OCI-LY7 (cell line): ENCODE measurements around the gene TTC28.

Experiments used
- EZH2phosphoT487 ChIP-seq: fragments of 200-600 bp; sonication (generic); IDR thresholded peaks from 2 replicates; pipeline ENCODE4 v1.6.1; 2018; ENCODE audit warnings: low read depth, borderline replicate concordance, mild to moderate bottlenecking, mixed run types, antibody characterized with exemption, low read length, moderate library complexity, mixed read lengths
- TF ChIP-seq, protein P1 (sequence below): fragments of 200-600 bp; sonication (generic); conservative IDR thresholded peaks from 2 replicates; pipeline ENCODE4 v1.5.1; 2014; ENCODE audit warnings: mild to moderate bottlenecking, antibody characterized with exemption, low read length, moderate library complexity, mixed read lengths

DNA sequence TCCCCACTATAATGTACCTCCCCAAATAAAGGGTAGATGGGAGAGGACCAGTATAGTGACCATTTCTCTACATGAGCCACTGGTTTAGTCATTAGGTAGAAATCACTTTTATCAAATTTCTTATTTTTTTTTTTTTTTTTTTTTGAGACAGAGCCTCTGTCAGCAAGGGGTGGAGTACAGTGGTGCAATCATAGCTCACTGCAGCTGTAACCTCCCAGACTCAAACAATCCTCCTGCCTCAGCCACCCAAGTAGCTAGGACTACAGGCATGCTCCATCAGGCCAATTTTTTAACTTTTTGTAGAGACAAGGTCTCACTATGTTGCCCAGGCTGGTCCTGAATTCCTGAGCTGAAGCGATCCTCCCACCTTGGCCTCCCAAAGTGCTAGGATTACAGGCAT, 322.4 kb downstream of the TTC28 start:
- TF ChIP-seq, protein P1, sequence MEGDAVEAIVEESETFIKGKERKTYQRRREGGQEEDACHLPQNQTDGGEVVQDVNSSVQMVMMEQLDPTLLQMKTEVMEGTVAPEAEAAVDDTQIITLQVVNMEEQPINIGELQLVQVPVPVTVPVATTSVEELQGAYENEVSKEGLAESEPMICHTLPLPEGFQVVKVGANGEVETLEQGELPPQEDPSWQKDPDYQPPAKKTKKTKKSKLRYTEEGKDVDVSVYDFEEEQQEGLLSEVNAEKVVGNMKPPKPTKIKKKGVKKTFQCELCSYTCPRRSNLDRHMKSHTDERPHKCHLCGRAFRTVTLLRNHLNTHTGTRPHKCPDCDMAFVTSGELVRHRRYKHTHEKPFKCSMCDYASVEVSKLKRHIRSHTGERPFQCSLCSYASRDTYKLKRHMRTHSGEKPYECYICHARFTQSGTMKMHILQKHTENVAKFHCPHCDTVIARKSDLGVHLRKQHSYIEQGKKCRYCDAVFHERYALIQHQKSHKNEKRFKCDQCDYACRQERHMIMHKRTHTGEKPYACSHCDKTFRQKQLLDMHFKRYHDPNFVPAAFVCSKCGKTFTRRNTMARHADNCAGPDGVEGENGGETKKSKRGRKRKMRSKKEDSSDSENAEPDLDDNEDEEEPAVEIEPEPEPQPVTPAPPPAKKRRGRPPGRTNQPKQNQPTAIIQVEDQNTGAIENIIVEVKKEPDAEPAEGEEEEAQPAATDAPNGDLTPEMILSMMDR: no peak
- TF ChIP-seq EZH2phosphoT487: no peak
